Mammary epithelial cell (primary cell): ENCODE data around the gene POLR1D.

Source experiments
- CTCF ChIP-seq, 2 donors: IDR thresholded peaks in 1 of 2; conservative IDR thresholded peaks in 1 of 2; 2 replicates each; pipeline ENCODE4 v1.5.1; 2011 to 2012; ENCODE audit warnings: inconsistent platforms in 2 of 2, low read length in 2 of 2, mild to moderate bottlenecking in 2 of 2, control low read depth in 1 of 2, low read depth in 1 of 2; ENCODE audit not compliant: insufficient read depth in 1 of 2; ENCODE audit errors: extremely low read depth in 1 of 2
- EZH2 ChIP-seq: IDR thresholded peaks from 2 replicates; pipeline ENCODE4 v1.6.1; 2012; ENCODE audit warnings: low read length, inconsistent platforms, borderline replicate concordance

- TF ChIP-seq CTCF (conservative IDR thresholded peaks at IDR 0.05 in 1 of 2, IDR thresholded peaks at IDR 0.05 in 1 of 2; ENCODE audit: extremely low read depth in 1 of 2, insufficient read depth in 1 of 2, low read depth in 1 of 2, low read length in 2 of 2) = no peak
- no peak for TF ChIP-seq EZH2
Measured at GRCh38 chr13:27624071-27624470, 2.4 kb downstream of the POLR1D start.
